Caco-2 (cell line): Measurements from ENCODE around the gene ELOVL5. TPM values are rescaled to one million over a fixed set of nuclear protein-coding genes. Genes with fewer than 3 reads are reported as not detected.

Experiments used
- BruUV-seq: library from RNA; stranded (reverse); fragments of 400-500 nt; replicated peaks from 2 replicates; lab custom pipeline; 2021; lab: Mats Ljungman, UMichigan
- CTCF ChIA-PET: fragments of 300-600 bp; sonication (Branson Sonifier 250); formaldehyde crosslinking; loops from one replicate; lab custom pipeline; 2022; ENCODE audit warnings: antibody characterized with exemption; lab: Charles Lee
- POLR2A ChIA-PET: fragments of 300-600 bp; sonication (Branson Sonifier 250); formaldehyde crosslinking; loops from one replicate; lab custom pipeline; 2022; ENCODE audit warnings: antibody characterized with exemption; lab: Charles Lee
- DNase-seq, 2 experiments: peaks; one replicate each; pipeline versions ENCODE4 v3.0.0 to v3.0.0-alpha.2; 2020 to 2022
- H3K27me3 ChIP-seq: replicated peaks from 2 replicates; pipeline ENCODE4 v1.6.0; 2011; ENCODE audit warnings: low read length; ENCODE audit not compliant: control insufficient read depth, insufficient read depth
- H3K36me3 ChIP-seq: 2 replicates; pipeline ENCODE4 v1.5.1; 2011; ENCODE audit warnings: low read length; ENCODE audit not compliant: control insufficient read depth, insufficient read depth
- H3K4me1 ChIP-seq: fragments of 250-450 bp; sonication (Bioruptor Pico); 2 replicates; pipeline ENCODE4 v1.5.1; 2020; ENCODE audit warnings: mild to moderate bottlenecking
- H3K4me3 ChIP-seq: 2 replicates; pipeline ENCODE4 v1.5.1; 2011; ENCODE audit warnings: low read depth, mild to moderate bottlenecking, control low read depth, low read length
- H3K9me3 ChIP-seq: fragments of 250-450 bp; sonication (Bioruptor Pico); 2 replicates; pipeline ENCODE4 v1.5.1; 2020; ENCODE audit warnings: mild to moderate bottlenecking, moderate library complexity
- H3K27ac Mint-ChIP-seq: one replicate; pipeline ENCODE4 v1.8.0; 2022; ENCODE audit warnings: mixed read lengths; ENCODE audit not compliant: unreplicated experiment
- H3K27me3 Mint-ChIP-seq: one replicate; pipeline ENCODE4 v1.8.0; 2022; ENCODE audit warnings: mixed read lengths; ENCODE audit not compliant: insufficient read depth, unreplicated experiment
- H3K36me3 Mint-ChIP-seq: one replicate; pipeline ENCODE4 v1.8.0; 2022; ENCODE audit warnings: mild to moderate bottlenecking, mixed read lengths; ENCODE audit not compliant: insufficient read depth, unreplicated experiment
- H3K4me1 Mint-ChIP-seq: one replicate; pipeline ENCODE4 v1.8.0; 2022; ENCODE audit warnings: low read depth, mixed read lengths; ENCODE audit not compliant: unreplicated experiment
- H3K4me3 Mint-ChIP-seq: one replicate; pipeline ENCODE4 v1.8.0; 2022; ENCODE audit warnings: mild to moderate bottlenecking, moderate library complexity, mixed read lengths; ENCODE audit not compliant: unreplicated experiment
- H3K9me3 Mint-ChIP-seq: one replicate; pipeline ENCODE4 v1.8.0; 2022; ENCODE audit warnings: mixed read lengths; ENCODE audit not compliant: unreplicated experiment
- CTCF ChIP-seq, 2 experiments: fragments of 200-600 bp in 1 of 2; IDR thresholded peaks; 1 replicate in 1 of 2; 2 replicates in 1 of 2; pipeline versions ENCODE4 v1.5.1 to v1.8.0; 2011 to 2022; ENCODE audit warnings: antibody characterized with exemption in 1 of 2, control low read depth in 1 of 2, inconsistent platforms in 1 of 2, low read depth in 1 of 2, low read length in 1 of 2, mild to moderate bottlenecking in 1 of 2, moderate library complexity in 1 of 2; ENCODE audit not compliant: insufficient read depth in 1 of 2, severe bottlenecking in 1 of 2, unreplicated experiment in 1 of 2
- intact Hi-C: fragments of 100-400 bp; cut with micrococcal nuclease; formaldehyde crosslinking; loops from one replicate; pipeline ENCODE4 v1.10.0; 2022; ENCODE audit not compliant: unreplicated experiment
- total RNA-seq: library from RNA; stranded (reverse); gene quantifications from 2 replicates; pipeline ENCODE4 v1.2.3, GENCODE V29; 2022

The ELOVL5 gene
- total RNA-seq, 1 experiment from 2014 or later, result 70.4 TPM

- BruUV-seq, result no TSS peak
- H3K4me1 ChIP-seq, result no peaks in the 10 kb centered on the region
- no peak overlapping the region for H3K4me3 ChIP-seq
- intact Hi-C loops, result no loop called here
- no peaks in the 10 kb centered on the region for H3K9me3 ChIP-seq
- no peak for DNase-seq
- Mint-ChIP-seq H3K4me1 (peaks cover 1% of the 10 kb centered on the region), H3K27ac (no peak overlapping the region), H3K4me3 (no peak overlapping the region), H3K36me3 (no peaks in the 10 kb centered on the region), H3K27me3 (no peaks in the 10 kb centered on the region), H3K9me3 (no peaks in the 10 kb centered on the region)
- H3K36me3 ChIP-seq, result no peaks in the 10 kb centered on the region
- no peak for TF ChIP-seq CTCF (IDR thresholded peaks at IDR 0.05; ENCODE audit: insufficient read depth in 1 of 2, low read depth in 1 of 2, low read length in 1 of 2, severe bottlenecking in 1 of 2, unreplicated experiment in 1 of 2)
- H3K27me3 ChIP-seq, result no peaks in the 10 kb centered on the region
- ChIA-PET CTCF (no interaction called here), POLR2A (no interaction called here)
Observed at GRCh38 chr6:53251033-53251672, 97.6 kb downstream of the ELOVL5 start.

- H3K36me3 Mint-ChIP-seq, result no peaks in the 10 kb centered on the region
- no peaks in the 10 kb centered on the region for H3K27me3 Mint-ChIP-seq
- H3K36me3 ChIP-seq, result no peaks in the 10 kb centered on the region
- H3K27ac Mint-ChIP-seq, result no peak overlapping the region
- H3K27me3 ChIP-seq, result no peaks in the 10 kb centered on the region
- no peak overlapping the region for H3K4me3 ChIP-seq
- H3K4me1 ChIP-seq, result no peaks in the 10 kb centered on the region
- no peak for DNase-seq
- no peaks in the 10 kb centered on the region for H3K9me3 ChIP-seq
- ChIA-PET POLR2A (no interaction called here), CTCF (no interaction called here)
- no TSS peak for BruUV-seq
- H3K4me3 Mint-ChIP-seq, result no peak overlapping the region
- intact Hi-C loops, result no loop called here
- TF ChIP-seq CTCF (IDR thresholded peaks at IDR 0.05; ENCODE audit: insufficient read depth in 1 of 2, low read depth in 1 of 2, low read length in 1 of 2, severe bottlenecking in 1 of 2, unreplicated experiment in 1 of 2), result no peak
- peaks cover 7% of the 10 kb centered on the region for H3K4me1 Mint-ChIP-seq
- no peaks in the 10 kb centered on the region for H3K9me3 Mint-ChIP-seq
Observed at GRCh38 chr6:53250176-53251032, 98.3 kb downstream of the ELOVL5 start.

GRCh38 chr6:53246924-53247323 lies 101.8 kb downstream of the ELOVL5 start:
- intact Hi-C loops, result no loop called here
- no peak overlapping the region for H3K27ac Mint-ChIP-seq

More at GRCh38 chr6:53246924-53247323, 101.8 kb downstream of the ELOVL5 start:
- H3K4me3 ChIP-seq, result no peak overlapping the region
- no peaks in the 10 kb centered on the region for H3K27me3 ChIP-seq
- no peaks in the 10 kb centered on the region for H3K9me3 ChIP-seq
- Mint-ChIP-seq H3K4me3 (no peak overlapping the region), H3K9me3 (no peaks in the 10 kb centered on the region), H3K36me3 (no peaks in the 10 kb centered on the region), H3K27me3 (no peaks in the 10 kb centered on the region), H3K4me1 (peaks cover 7% of the 10 kb centered on the region)
- CTCF ChIA-PET, result no interaction called here
- TF ChIP-seq CTCF (IDR thresholded peaks at IDR 0.05; ENCODE audit: insufficient read depth in 1 of 2, low read depth in 1 of 2, low read length in 1 of 2, severe bottlenecking in 1 of 2, unreplicated experiment in 1 of 2), result no peak
- H3K36me3 ChIP-seq, result no peaks in the 10 kb centered on the region
- no TSS peak for BruUV-seq
- H3K4me1 ChIP-seq, result no peaks in the 10 kb centered on the region
- POLR2A ChIA-PET, result no interaction called here
- DNase-seq, result no peak
